ENCODE measurements around the gene CAPS. TPM values are rescaled to one million over a fixed set of nuclear protein-coding genes. Genes with fewer than 3 reads are reported as not detected.

CAPS gene
- total and polyA plus RNA-seq, 5 donors from 2014 or later: 1.2 to 38.8 (median 2.9) TPM

DNA sequence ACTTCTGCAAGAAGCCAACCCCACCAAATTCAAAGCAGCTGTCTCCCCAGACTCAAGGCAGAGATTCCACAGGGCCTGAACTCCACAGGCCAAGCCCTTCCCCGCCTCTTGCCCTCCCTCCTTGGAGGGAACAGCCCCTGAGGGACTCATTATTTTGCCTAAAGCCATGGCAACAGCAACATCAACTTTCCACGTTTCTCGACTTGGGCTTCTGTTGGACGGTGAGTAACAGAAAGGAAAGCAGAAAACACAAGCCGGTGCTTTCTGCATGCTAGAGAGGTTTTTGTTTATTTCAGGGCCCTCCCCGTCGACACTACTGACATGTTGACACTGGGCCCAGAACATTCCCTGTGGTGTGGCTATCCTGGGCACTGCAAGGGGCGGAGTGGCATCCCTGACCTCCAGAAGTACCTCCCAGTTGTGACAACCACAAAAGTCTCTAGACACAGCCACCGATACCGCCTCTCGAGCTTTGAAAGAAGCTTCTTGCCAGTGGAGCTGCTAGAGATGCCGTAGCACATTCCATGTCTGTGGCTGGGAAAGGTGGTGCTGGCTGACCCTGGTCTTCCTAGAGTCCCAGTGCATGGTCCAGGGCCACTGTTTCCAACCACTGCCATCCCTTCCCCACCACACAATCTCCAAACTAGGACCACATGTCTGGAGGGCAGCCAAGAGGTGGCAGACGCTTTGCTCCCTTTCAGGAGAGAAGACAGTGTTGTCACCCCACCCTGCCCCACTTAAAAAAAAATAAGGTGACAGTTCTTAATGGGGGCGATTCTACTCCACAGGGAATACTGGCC, 12.8 kb downstream of the CAPS start:
- H3K4me3 ChIP-seq (ENCODE audit: low read depth, low read length): no peak overlapping the region
- no peak for DNase-seq
- no peaks in the 10 kb centered on the region for H3K9me3 ChIP-seq (ENCODE audit: control insufficient read depth in 2 of 2, low read length in 2 of 2)
- H3K4me1 Mint-ChIP-seq: peaks cover 0 to 3% (median 0%) of the 10 kb centered on the region in 4 donors
- H3K36me3 Mint-ChIP-seq: peaks cover 32% of the 10 kb centered on the region
- peaks cover 0 to 1% (median 0%) of the 10 kb centered on the region in 7 donors for H3K9me3 Mint-ChIP-seq
- peak overlapping the region in 1 of 3 donors; percentile 66 for H3K27ac Mint-ChIP-seq
- ATAC-seq (ENCODE audit: low read depth in 2 of 2): no peak
- no peak overlapping the region for H3K27ac ChIP-seq (ENCODE audit: insufficient read depth, low read length, poor library complexity, severe bottlenecking)
- no peak overlapping the region for H3K4me3 Mint-ChIP-seq
- no peaks in the 10 kb centered on the region for H3K27me3 Mint-ChIP-seq
- no peaks in the 10 kb centered on the region for H3K4me1 ChIP-seq (ENCODE audit: control insufficient read depth, insufficient read depth, low read length, poor library complexity, severe bottlenecking)
- H3K27me3 ChIP-seq (ENCODE audit: control insufficient read depth, insufficient read depth, low read length): no peaks in the 10 kb centered on the region
- peaks cover 96% of the 10 kb centered on the region for H3K36me3 ChIP-seq (ENCODE audit: control insufficient read depth, insufficient read depth, low read length)

DNA sequence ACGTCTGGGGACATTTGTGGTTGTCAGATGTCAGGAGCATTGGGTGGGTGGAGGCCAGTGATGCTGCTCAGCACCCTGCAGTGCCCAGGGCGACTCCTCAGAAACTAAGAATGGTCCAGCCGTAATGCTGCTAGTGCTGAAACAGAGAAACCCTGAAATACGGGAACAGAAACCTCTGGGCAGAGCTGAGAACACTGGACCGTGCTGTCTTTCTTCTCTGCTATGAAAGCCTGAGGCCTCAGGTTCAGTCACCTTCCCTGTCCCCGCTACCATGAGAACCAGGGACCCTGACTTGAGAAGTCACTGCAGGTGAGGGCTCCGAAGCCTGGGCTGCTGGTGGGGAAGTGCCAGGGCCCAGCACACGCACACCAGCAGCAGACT, 13.4 kb downstream of the CAPS start:
- peaks cover 0 to 3% (median 0%) of the 10 kb centered on the region in 4 donors for H3K4me1 Mint-ChIP-seq
- Histone ChIP-seq H3K4me1 (ENCODE audit: control insufficient read depth, insufficient read depth, low read length, poor library complexity, severe bottlenecking) (no peaks in the 10 kb centered on the region), H3K36me3 (ENCODE audit: control insufficient read depth, insufficient read depth, low read length) (peaks cover 96% of the 10 kb centered on the region), H3K27me3 (ENCODE audit: control insufficient read depth, insufficient read depth, low read length) (no peaks in the 10 kb centered on the region), H3K27ac (ENCODE audit: insufficient read depth, low read length, poor library complexity, severe bottlenecking) (no peak overlapping the region), H3K4me3 (ENCODE audit: low read depth, low read length) (no peak overlapping the region), H3K9me3 (ENCODE audit: control insufficient read depth in 2 of 2, low read length in 2 of 2) (no peaks in the 10 kb centered on the region)
- peaks cover 0 to 1% (median 0%) of the 10 kb centered on the region in 7 donors for H3K9me3 Mint-ChIP-seq
- no peak overlapping the region for H3K27ac Mint-ChIP-seq
- no peak for DNase-seq
- H3K27me3 Mint-ChIP-seq: no peaks in the 10 kb centered on the region
- no peak for ATAC-seq (ENCODE audit: low read depth in 2 of 2)
- H3K36me3 Mint-ChIP-seq: peaks cover 28% of the 10 kb centered on the region
- no peak overlapping the region for H3K4me3 Mint-ChIP-seq

DNA sequence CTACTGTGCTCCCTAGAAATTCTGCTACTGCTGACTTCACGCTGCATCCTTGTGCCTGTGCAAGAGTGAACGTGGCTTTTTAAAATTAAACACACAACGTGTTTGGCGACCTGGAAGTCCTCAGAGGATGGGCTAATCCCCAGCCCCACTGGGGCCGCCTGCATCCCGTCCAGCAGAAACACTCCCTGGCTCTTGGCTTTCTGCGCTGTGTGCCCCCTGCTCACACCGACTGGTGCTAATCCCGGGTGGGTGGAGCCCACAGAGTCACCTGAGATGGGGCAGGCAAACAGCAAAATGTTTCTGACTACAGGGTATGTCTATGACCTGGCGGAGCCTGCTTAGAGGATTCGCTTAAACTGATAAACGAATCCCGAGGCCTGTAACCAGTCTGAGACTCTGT, 15.1 kb downstream of the CAPS start:
- H3K4me3 ChIP-seq (ENCODE audit: low read depth, low read length): no peak overlapping the region
- H3K27me3 ChIP-seq (ENCODE audit: control insufficient read depth, insufficient read depth, low read length): no peaks in the 10 kb centered on the region
- no peaks in the 10 kb centered on the region for H3K4me1 ChIP-seq (ENCODE audit: control insufficient read depth, insufficient read depth, low read length, poor library complexity, severe bottlenecking)
- peaks cover 93% of the 10 kb centered on the region for H3K36me3 ChIP-seq (ENCODE audit: control insufficient read depth, insufficient read depth, low read length)
- peaks cover 0 to under 1% (median 0%) of the 10 kb centered on the region in 4 donors for H3K4me1 Mint-ChIP-seq
- peaks cover 0 to 1% (median 0%) of the 10 kb centered on the region in 7 donors for H3K9me3 Mint-ChIP-seq
- H3K9me3 ChIP-seq (ENCODE audit: control insufficient read depth in 2 of 2, low read length in 2 of 2): no peaks in the 10 kb centered on the region
- no peak overlapping the region for H3K27ac ChIP-seq (ENCODE audit: insufficient read depth, low read length, poor library complexity, severe bottlenecking)
- DNase-seq (no peak), ATAC-seq (ENCODE audit: low read depth in 2 of 2) (no peak)
- H3K36me3 Mint-ChIP-seq: peaks cover 24% of the 10 kb centered on the region
- no peak overlapping the region for H3K27ac Mint-ChIP-seq
- H3K4me3 Mint-ChIP-seq: no peak overlapping the region
- no peaks in the 10 kb centered on the region for H3K27me3 Mint-ChIP-seq

DNA sequence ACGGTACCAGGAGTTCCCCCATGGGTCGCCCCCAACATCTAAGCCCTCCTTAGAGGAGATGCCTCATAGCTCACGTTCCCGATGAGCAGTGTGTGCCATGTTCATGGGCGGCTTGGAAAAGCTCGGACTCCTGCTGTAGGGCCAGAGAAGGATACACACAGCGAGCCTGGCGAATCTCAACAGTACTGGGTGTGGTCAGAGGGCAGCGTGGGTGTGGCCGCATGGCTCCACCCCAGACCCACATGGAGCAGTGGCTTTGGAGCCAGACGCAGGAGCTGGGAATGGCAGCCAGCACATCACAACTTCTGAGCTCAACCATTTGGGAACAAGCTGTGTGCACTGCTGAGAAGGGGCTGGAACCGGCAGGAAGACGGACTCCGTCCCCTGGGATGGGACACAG, 15.6 kb downstream of the CAPS start:
- ATAC-seq (ENCODE audit: low read depth in 2 of 2): no peak
- Mint-ChIP-seq H3K27me3 (no peaks in the 10 kb centered on the region), H3K4me3 (no peak overlapping the region), H3K4me1 (peaks cover 0 to 2% (median 0%) of the 10 kb centered on the region in 4 donors), H3K9me3 (peaks cover 0 to 1% (median 0%) of the 10 kb centered on the region in 7 donors), H3K27ac (no peak overlapping the region), H3K36me3 (peaks cover 22% of the 10 kb centered on the region)
- Histone ChIP-seq H3K9me3 (ENCODE audit: control insufficient read depth in 2 of 2, low read length in 2 of 2) (no peaks in the 10 kb centered on the region), H3K36me3 (ENCODE audit: control insufficient read depth, insufficient read depth, low read length) (peaks cover 93% of the 10 kb centered on the region), H3K4me1 (ENCODE audit: control insufficient read depth, insufficient read depth, low read length, poor library complexity, severe bottlenecking) (no peaks in the 10 kb centered on the region), H3K4me3 (ENCODE audit: low read depth, low read length) (no peak overlapping the region), H3K27me3 (ENCODE audit: control insufficient read depth, insufficient read depth, low read length) (no peaks in the 10 kb centered on the region), H3K27ac (ENCODE audit: insufficient read depth, low read length, poor library complexity, severe bottlenecking) (no peak overlapping the region)
- DNase-seq: no peak

DNA sequence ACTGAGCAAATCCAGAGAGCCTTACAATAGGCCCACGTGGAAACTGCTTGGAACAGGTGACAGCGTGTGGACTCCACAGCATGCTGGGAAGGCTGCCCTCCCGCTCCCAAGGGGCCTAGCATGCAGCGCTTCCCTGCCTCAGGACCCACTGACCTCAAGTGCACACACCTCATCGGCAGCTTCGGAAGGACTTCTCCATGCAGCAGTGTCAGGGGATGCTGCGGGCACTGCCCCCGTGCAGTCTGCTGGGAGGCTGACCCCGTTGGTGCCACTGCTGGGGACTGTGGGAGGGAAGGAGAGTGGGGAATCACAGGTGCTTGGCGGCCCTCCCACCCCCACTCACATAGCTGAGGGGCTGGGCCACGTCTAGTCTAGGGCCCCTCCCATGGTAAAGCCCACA, 17.2 kb downstream of the CAPS start:
- H3K4me1 ChIP-seq (ENCODE audit: control insufficient read depth, insufficient read depth, low read length, poor library complexity, severe bottlenecking): no peaks in the 10 kb centered on the region
- H3K4me3 ChIP-seq (ENCODE audit: low read depth, low read length): no peak overlapping the region
- ATAC-seq (ENCODE audit: low read depth in 2 of 2) (no peak), DNase-seq (no peak)
- Mint-ChIP-seq H3K36me3 (peaks cover 21% of the 10 kb centered on the region), H3K27me3 (no peaks in the 10 kb centered on the region), H3K4me1 (peaks cover 0 to 5% (median 1%) of the 10 kb centered on the region in 4 donors), H3K27ac (peak overlapping the region in 1 of 3 donors; percentile 36), H3K9me3 (peaks cover 0 to 1% (median 0%) of the 10 kb centered on the region in 7 donors), H3K4me3 (no peak overlapping the region)
- no peaks in the 10 kb centered on the region for H3K27me3 ChIP-seq (ENCODE audit: control insufficient read depth, insufficient read depth, low read length)
- peaks cover 93% of the 10 kb centered on the region for H3K36me3 ChIP-seq (ENCODE audit: control insufficient read depth, insufficient read depth, low read length)
- H3K9me3 ChIP-seq (ENCODE audit: control insufficient read depth in 2 of 2, low read length in 2 of 2): no peaks in the 10 kb centered on the region
- H3K27ac ChIP-seq (ENCODE audit: insufficient read depth, low read length, poor library complexity, severe bottlenecking): no peak overlapping the region

DNA sequence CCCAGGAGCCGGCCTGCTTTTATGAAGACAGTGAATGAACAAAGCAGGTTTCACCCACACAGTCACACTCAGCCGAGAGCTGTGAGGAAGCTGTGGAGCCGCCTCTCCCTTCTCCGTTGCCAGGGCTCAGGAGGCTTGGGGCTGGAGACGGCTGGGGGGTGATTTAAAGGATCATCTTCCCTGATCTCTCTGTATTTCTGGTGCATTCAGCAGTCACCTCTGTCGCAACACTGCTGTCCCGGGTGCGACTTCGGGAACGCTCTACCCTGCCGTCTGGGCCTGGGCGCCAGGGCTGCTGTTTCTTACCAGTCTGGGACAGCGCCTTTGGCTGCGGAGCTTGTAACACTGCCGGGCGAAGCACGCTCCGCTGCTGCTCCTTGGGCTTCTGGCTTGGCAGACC, 18.1 kb downstream of the CAPS start:
- DNase-seq (no peak), ATAC-seq (ENCODE audit: low read depth in 2 of 2) (no peak)
- Mint-ChIP-seq H3K4me3 (no peak overlapping the region), H3K9me3 (peaks cover 0 to 1% (median 0%) of the 10 kb centered on the region in 7 donors), H3K27me3 (no peaks in the 10 kb centered on the region), H3K36me3 (peaks cover 23% of the 10 kb centered on the region), H3K4me1 (peaks cover 0 to 5% (median 1%) of the 10 kb centered on the region in 4 donors), H3K27ac (no peak overlapping the region)
- Histone ChIP-seq H3K9me3 (ENCODE audit: control insufficient read depth in 2 of 2, low read length in 2 of 2) (no peaks in the 10 kb centered on the region), H3K27me3 (ENCODE audit: control insufficient read depth, insufficient read depth, low read length) (no peaks in the 10 kb centered on the region), H3K36me3 (ENCODE audit: control insufficient read depth, insufficient read depth, low read length) (peaks cover 87% of the 10 kb centered on the region), H3K4me1 (ENCODE audit: control insufficient read depth, insufficient read depth, low read length, poor library complexity, severe bottlenecking) (no peaks in the 10 kb centered on the region), H3K4me3 (ENCODE audit: low read depth, low read length) (no peak overlapping the region), H3K27ac (ENCODE audit: insufficient read depth, low read length, poor library complexity, severe bottlenecking) (no peak overlapping the region)

DNA sequence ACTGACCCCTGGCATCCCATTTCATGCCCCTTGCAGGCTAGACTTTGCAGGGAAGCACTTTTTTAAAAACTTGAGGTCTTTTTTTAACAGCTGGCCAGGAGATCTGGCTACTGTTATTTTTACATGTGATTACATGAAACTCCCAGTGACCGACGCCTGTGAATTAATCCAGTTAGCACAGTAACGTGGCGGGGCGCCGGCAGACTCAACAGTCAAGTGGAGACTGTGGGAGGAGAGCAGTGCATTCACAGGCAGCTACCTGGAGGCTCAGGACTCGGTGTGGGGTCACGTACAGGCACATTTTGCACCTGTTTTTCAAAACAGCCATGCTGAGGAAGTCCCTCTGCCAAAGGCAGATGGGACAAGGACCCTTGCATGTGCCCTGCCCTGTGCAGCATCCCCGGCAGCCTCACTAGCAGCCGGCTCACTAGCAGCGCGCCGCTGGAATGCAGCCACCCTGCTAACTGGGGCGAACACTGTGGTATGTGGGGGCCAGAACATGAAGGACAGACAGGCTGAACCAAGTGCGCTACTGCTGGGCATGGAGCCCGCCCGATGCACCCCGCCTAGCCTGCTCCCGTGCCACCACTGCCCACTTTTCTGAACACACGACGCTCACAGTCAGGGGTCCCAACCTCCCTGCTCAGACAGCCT, 18.7 kb downstream of the CAPS start:
- DNase-seq (no peak), ATAC-seq (ENCODE audit: low read depth in 2 of 2) (no peak)
- Mint-ChIP-seq H3K4me3 (no peak overlapping the region), H3K9me3 (peaks cover 0 to 1% (median 0%) of the 10 kb centered on the region in 7 donors), H3K27me3 (no peaks in the 10 kb centered on the region), H3K36me3 (peaks cover 27% of the 10 kb centered on the region), H3K27ac (no peak overlapping the region), H3K4me1 (peaks cover 0 to 7% (median 2%) of the 10 kb centered on the region in 4 donors)
- Histone ChIP-seq H3K4me1 (ENCODE audit: control insufficient read depth, insufficient read depth, low read length, poor library complexity, severe bottlenecking) (no peaks in the 10 kb centered on the region), H3K27me3 (ENCODE audit: control insufficient read depth, insufficient read depth, low read length) (no peaks in the 10 kb centered on the region), H3K27ac (ENCODE audit: insufficient read depth, low read length, poor library complexity, severe bottlenecking) (no peak overlapping the region), H3K36me3 (ENCODE audit: control insufficient read depth, insufficient read depth, low read length) (peaks cover 87% of the 10 kb centered on the region), H3K4me3 (ENCODE audit: low read depth, low read length) (no peak overlapping the region), H3K9me3 (ENCODE audit: control insufficient read depth in 2 of 2, low read length in 2 of 2) (no peaks in the 10 kb centered on the region)
